Nephron (organoid): ENCODE measurements around the gene KIAA2012.

ENCODE experiments used
- H3K27ac Mint-ChIP-seq, 3 experiments: 2 replicates each; pipeline ENCODE4 v1.8.0; 2020; ENCODE audit warnings: mixed read lengths in 3 of 3, mild to moderate bottlenecking in 2 of 3, moderate library complexity in 1 of 3
- H3K27me3 Mint-ChIP-seq: 2 replicates; pipeline ENCODE4 v1.8.0; 2021; ENCODE audit warnings: low read depth, mild to moderate bottlenecking, moderate library complexity, mixed read lengths
- H3K36me3 Mint-ChIP-seq: 2 replicates; pipeline ENCODE4 v1.8.0; 2020; ENCODE audit warnings: low read depth, mixed read lengths
- H3K4me1 Mint-ChIP-seq: 2 replicates; pipeline ENCODE4 v1.8.0; 2020; ENCODE audit warnings: mixed read lengths
- H3K4me3 Mint-ChIP-seq, 3 experiments: 2 replicates each; pipeline ENCODE4 v1.8.0; 2020; ENCODE audit warnings: mild to moderate bottlenecking in 3 of 3, mixed read lengths in 3 of 3, moderate library complexity in 2 of 3
- H3K9me3 Mint-ChIP-seq: 2 replicates; pipeline ENCODE4 v1.8.0; 2020; ENCODE audit warnings: mixed read lengths
- TF ChIP-seq, protein P1 (sequence below), 3 experiments: fragments of 200-600 bp; sonication (generic); IDR thresholded peaks; one replicate each; pipeline ENCODE4 v1.5.0; 2021; ENCODE audit warnings: antibody characterized with exemption in 3 of 3; ENCODE audit not compliant: unreplicated experiment in 3 of 3

Gene KIAA2012

DNA sequence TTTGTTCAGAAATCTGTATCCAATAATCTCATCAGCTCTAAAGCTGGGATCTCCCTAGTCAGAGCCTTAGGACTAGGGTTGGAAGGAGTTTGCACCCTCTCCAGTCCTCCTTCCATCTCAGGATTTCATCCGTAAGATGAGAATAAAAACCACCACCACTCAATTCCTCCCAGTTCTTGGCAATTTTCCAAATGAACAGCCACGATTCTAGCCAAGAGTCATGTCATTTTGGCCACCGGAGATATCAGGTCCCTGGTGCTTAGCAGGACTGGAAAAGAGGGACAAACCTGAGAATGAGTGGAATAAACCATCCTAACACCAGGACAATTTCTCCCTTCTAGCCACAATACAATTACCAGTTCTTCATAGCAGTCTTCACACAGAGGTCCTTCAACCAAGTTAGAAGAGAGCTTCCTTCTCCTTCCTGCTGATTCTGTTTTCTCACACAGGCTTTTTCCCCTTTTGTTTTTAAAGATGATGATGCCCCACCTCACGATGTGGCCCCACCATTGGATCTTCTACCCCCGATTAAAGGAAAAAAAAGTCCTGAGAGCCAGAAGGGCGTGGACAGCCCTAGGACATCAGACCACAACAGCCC is 36.2 kb downstream of the KIAA2012 start:
- Mint-ChIP-seq H3K9me3 (no peaks in the 10 kb centered on the region), H3K27me3 (peaks cover 3% of the 10 kb centered on the region), H3K4me1 (peaks cover 51% of the 10 kb centered on the region), H3K27ac (peak overlapping the region in 2 of 3 experiments; percentile 8 to 65), H3K4me3 (no peak overlapping the region), H3K36me3 (no peaks in the 10 kb centered on the region)
- TF ChIP-seq, protein P1, sequence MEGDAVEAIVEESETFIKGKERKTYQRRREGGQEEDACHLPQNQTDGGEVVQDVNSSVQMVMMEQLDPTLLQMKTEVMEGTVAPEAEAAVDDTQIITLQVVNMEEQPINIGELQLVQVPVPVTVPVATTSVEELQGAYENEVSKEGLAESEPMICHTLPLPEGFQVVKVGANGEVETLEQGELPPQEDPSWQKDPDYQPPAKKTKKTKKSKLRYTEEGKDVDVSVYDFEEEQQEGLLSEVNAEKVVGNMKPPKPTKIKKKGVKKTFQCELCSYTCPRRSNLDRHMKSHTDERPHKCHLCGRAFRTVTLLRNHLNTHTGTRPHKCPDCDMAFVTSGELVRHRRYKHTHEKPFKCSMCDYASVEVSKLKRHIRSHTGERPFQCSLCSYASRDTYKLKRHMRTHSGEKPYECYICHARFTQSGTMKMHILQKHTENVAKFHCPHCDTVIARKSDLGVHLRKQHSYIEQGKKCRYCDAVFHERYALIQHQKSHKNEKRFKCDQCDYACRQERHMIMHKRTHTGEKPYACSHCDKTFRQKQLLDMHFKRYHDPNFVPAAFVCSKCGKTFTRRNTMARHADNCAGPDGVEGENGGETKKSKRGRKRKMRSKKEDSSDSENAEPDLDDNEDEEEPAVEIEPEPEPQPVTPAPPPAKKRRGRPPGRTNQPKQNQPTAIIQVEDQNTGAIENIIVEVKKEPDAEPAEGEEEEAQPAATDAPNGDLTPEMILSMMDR (IDR thresholded peaks at IDR 0.05; ENCODE audit: unreplicated experiment in 3 of 3), result no peak

DNA sequence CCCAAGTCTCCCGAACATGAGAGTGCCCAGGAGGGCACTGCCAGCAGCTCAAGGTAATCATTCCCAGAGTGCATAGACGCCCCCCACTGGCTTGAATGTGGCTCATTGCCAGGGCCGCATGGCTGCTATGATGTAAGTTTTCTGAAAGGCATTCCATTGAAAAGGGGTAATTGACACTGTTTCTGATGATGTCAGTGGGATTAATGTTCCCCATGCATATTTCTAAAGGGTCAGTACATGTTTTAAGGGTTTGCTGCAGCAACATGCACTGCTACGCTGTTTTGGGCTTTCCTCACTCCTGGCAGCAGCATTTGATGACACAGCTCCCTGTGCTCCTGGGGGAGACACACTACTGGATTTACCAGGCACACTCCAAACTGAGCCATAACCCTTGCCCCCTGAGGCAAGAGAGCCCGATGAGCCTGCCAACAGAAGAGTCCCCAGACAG is 36.7 kb downstream of the KIAA2012 start:
- Mint-ChIP-seq H3K4me3 (no peak overlapping the region), H3K27me3 (peaks cover 3% of the 10 kb centered on the region), H3K36me3 (no peaks in the 10 kb centered on the region), H3K27ac (peak overlapping the region in 2 of 3 experiments; percentile 8 to 65), H3K9me3 (no peaks in the 10 kb centered on the region), H3K4me1 (peaks cover 54% of the 10 kb centered on the region)
- TF ChIP-seq, protein P1 (IDR thresholded peaks at IDR 0.05; ENCODE audit: unreplicated experiment in 3 of 3), result no peak

DNA sequence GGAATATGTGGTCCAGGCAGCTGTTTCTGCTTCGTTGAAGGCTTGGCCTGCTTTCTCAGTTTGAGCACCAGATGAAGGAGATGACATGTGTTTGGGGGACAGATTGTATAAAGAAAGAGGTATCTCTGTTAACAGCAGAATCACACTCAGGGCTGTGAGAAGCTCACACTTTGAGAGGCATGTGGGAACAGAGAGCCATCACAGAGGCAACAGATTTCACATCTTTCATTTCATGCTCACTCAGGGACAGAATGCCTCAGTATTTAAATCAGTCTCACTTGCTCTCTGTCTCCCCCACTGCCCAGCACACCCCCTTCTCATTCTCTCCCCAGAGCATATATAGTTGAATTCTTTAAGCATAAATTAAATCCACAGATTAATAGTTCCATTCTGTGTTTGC is 37.4 kb downstream of the KIAA2012 start:
- peak overlapping the region in 1 of 3 experiments; percentile 4 for H3K4me3 Mint-ChIP-seq
- H3K9me3 Mint-ChIP-seq, result no peaks in the 10 kb centered on the region
- peak overlapping the region; percentile 8 to 65 (median 8) for H3K27ac Mint-ChIP-seq
- TF ChIP-seq, protein P1 (IDR thresholded peaks at IDR 0.05; ENCODE audit: unreplicated experiment in 3 of 3), result no peak
- peaks cover 61% of the 10 kb centered on the region for H3K4me1 Mint-ChIP-seq
- peaks cover under 1% of the 10 kb centered on the region for H3K27me3 Mint-ChIP-seq
- H3K36me3 Mint-ChIP-seq, result no peaks in the 10 kb centered on the region

DNA sequence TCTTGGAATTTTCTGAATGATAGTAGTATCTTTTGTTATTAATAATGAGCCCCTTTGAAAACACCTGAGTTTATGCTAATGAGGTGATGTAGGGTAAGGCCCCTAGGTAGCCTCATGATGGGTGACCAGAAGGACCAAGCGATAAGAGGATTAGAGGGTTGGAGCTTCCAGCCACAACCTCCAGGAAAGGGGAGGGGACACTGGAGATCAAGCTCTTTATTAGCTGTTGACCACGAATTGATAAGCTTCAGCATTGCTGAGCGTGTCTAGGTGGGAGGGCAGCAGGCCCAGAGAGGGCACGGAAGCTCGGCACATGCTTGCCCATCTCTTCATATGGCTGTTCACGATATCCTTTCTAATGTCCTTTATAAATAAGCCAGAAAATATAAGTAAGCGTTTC is 39.0 kb downstream of the KIAA2012 start:
- no peaks in the 10 kb centered on the region for H3K9me3 Mint-ChIP-seq
- H3K4me1 Mint-ChIP-seq, result peaks cover 75% of the 10 kb centered on the region
- no peaks in the 10 kb centered on the region for H3K27me3 Mint-ChIP-seq
- peak overlapping the region in 1 of 3 experiments; percentile 28 for H3K4me3 Mint-ChIP-seq
- TF ChIP-seq, protein P1 (IDR thresholded peaks at IDR 0.05; ENCODE audit: unreplicated experiment in 3 of 3), result no peak
- H3K27ac Mint-ChIP-seq, result peak overlapping the region in 1 of 3 experiments; percentile 26
- no peaks in the 10 kb centered on the region for H3K36me3 Mint-ChIP-seq

DNA sequence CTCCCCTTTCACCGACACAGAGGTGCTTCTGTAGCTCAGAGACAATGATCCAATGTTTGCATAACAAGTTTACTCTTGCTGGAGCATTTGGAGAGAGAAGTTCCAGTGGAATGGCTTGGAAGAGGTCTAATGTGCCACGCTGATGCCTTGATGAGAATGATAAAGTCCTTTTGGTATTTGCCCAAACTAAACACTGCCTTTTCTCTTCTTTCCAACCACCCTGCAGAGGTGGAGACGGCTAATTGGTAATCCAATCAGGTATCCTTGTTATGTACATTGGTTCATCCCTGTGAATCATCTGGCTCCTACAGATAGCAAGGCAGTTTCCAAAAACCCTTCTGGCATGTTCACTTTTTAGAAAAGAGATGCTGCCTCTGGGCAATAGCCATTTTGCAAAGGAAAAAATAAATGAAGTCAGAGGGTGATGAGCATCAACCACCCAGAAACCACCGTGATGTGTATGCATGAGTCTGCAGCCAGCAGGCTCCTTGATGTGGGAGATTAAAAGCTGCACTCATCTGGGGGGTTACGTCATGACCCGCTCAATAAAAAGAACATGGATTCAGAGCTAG is 40.6 kb downstream of the KIAA2012 start:
- Mint-ChIP-seq H3K4me3 (peak overlapping the region in 1 of 3 experiments; percentile 24), H3K27me3 (no peaks in the 10 kb centered on the region), H3K36me3 (no peaks in the 10 kb centered on the region), H3K27ac (peak overlapping the region in 1 of 3 experiments; percentile 7), H3K9me3 (peaks cover 2% of the 10 kb centered on the region), H3K4me1 (peaks cover 74% of the 10 kb centered on the region)
- TF ChIP-seq, protein P1 (IDR thresholded peaks at IDR 0.05; ENCODE audit: unreplicated experiment in 3 of 3), result no peak

DNA sequence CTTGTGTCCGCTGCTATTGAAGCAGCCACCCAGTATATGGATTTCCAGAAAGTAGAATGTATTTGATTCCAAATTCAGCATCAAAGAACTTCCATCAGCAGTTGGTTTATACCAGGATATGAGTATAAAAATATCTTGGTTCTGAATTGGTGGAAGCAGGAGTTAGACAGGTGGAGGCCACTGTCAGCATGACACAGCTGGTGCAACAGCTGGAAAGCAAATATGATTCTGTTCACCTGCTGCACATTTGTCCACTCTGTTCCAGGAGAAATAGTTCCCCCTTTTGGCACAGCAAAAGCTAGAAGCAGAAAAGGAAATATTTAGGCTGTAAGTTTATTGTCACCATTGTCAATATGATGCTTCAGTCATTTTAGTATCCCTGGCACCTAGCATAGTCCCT is 41.2 kb downstream of the KIAA2012 start:
- TF ChIP-seq, protein P1 (IDR thresholded peaks at IDR 0.05; ENCODE audit: unreplicated experiment in 3 of 3), result no peak
- Mint-ChIP-seq H3K36me3 (no peaks in the 10 kb centered on the region), H3K9me3 (peaks cover 2% of the 10 kb centered on the region), H3K27ac (peak overlapping the region in 1 of 3 experiments; percentile 75), H3K4me1 (peaks cover 67% of the 10 kb centered on the region), H3K4me3 (no peak overlapping the region), H3K27me3 (no peaks in the 10 kb centered on the region)
